ENCODE results near the gene AGFG2.

Gene AGFG2

DNA sequence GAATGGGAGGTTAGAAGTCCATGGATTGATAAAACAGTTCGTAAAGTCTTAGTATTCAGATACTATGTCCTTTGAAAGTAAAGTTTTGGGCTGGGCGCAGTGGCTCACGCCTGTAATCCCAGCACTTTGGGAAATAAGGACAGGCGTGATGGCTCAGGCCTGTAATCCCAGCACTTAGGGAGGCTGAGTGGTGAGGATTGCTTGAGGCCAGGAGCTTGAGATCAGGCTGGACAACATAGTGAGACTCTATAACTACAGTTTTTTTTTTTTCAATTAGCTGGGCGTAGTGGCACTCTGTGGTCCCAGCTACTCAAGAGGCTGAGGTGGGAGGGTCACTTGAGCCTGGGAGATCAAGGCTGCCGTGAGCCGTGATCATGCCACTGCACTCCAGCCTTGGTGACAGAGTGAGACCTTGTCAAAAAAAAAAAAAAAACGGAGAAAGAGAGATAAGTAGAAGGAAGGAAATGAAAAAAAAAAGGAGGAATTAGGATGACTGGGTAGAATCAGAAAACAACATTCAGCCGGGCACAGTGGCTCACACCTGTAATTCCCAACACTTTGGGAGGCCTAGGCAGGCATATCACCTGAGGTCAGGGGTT, 25.7 kb upstream of the AGFG2 start:
- H3K4me1 ChIP-seq (ENCODE audit: low read length) = no peaks in the 10 kb centered on the region
- no peaks in the 10 kb centered on the region for H3K36me3 ChIP-seq (replicated peaks; ENCODE audit: low read depth, low read length)
- no peak overlapping the region for H2AFZ ChIP-seq (ENCODE audit: low read depth, low read length)
- H3K4me3 ChIP-seq (ENCODE audit: low read length) = no peak overlapping the region
- H3K79me2 ChIP-seq (ENCODE audit: low read length) = no peaks in the 10 kb centered on the region
- H3K27me3 ChIP-seq (ENCODE audit: low read depth, low read length) = no peaks in the 10 kb centered on the region
- H3K27ac ChIP-seq (ENCODE audit: low read length) = no peak overlapping the region
- H3K4me2 ChIP-seq (ENCODE audit: low read length) = no peak overlapping the region
- H4K20me1 ChIP-seq (ENCODE audit: insufficient read depth, low read length) = no peaks in the 10 kb centered on the region
- H3K9me3 ChIP-seq (ENCODE audit: insufficient read depth, low read length) = no peaks in the 10 kb centered on the region
- no peak overlapping the region for H3K9ac ChIP-seq (ENCODE audit: low read length)
- TF ChIP-seq, protein P1, sequence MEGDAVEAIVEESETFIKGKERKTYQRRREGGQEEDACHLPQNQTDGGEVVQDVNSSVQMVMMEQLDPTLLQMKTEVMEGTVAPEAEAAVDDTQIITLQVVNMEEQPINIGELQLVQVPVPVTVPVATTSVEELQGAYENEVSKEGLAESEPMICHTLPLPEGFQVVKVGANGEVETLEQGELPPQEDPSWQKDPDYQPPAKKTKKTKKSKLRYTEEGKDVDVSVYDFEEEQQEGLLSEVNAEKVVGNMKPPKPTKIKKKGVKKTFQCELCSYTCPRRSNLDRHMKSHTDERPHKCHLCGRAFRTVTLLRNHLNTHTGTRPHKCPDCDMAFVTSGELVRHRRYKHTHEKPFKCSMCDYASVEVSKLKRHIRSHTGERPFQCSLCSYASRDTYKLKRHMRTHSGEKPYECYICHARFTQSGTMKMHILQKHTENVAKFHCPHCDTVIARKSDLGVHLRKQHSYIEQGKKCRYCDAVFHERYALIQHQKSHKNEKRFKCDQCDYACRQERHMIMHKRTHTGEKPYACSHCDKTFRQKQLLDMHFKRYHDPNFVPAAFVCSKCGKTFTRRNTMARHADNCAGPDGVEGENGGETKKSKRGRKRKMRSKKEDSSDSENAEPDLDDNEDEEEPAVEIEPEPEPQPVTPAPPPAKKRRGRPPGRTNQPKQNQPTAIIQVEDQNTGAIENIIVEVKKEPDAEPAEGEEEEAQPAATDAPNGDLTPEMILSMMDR (IDR thresholded peaks at IDR 0.05; ENCODE audit: low read depth, low read length) = no peak
- no peak for TF ChIP-seq EZH2phosphoT487 (IDR thresholded peaks at IDR 0.05; ENCODE audit: low read depth)

DNA sequence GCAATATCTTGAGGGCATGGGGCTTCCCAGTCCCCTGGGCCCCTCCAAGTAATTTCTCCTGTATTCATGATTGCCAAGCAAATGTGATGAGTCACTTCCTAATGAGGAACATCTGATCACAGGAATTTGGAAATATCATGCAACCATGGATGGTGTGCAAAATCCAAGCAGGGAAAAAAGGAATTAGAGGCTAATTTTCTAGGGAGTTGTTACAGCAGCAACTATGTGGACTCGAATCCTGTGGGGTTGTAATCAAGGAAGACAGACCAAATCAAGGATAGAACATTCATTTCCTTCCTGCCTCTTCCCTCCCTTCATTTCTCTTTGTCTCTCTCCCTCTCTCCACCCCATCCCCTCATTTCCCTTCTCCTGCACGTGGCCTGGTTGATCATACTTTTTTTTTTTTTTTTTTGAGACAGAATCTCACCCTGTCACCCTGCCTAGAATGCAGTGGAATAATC, 23.9 kb upstream of the AGFG2 start:
- Histone ChIP-seq H3K27ac (ENCODE audit: low read length) (no peak overlapping the region), H3K27me3 (ENCODE audit: low read depth, low read length) (no peaks in the 10 kb centered on the region), H3K36me3 (replicated peaks; ENCODE audit: low read depth, low read length) (no peaks in the 10 kb centered on the region), H3K4me1 (ENCODE audit: low read length) (peaks cover 4% of the 10 kb centered on the region; the same call in 1 of the 2 replicates), H3K4me2 (ENCODE audit: low read length) (no peak overlapping the region), H3K4me3 (ENCODE audit: low read length) (no peak overlapping the region), H4K20me1 (ENCODE audit: insufficient read depth, low read length) (no peaks in the 10 kb centered on the region), H3K9ac (ENCODE audit: low read length) (no peak overlapping the region), H3K79me2 (ENCODE audit: low read length) (no peaks in the 10 kb centered on the region), H2AFZ (ENCODE audit: low read depth, low read length) (no peak overlapping the region), H3K9me3 (ENCODE audit: insufficient read depth, low read length) (no peaks in the 10 kb centered on the region)
- no peak for TF ChIP-seq EZH2phosphoT487 (IDR thresholded peaks at IDR 0.05; ENCODE audit: low read depth)
- TF ChIP-seq, protein P1 (IDR thresholded peaks at IDR 0.05; ENCODE audit: low read depth, low read length) = no peak

DNA sequence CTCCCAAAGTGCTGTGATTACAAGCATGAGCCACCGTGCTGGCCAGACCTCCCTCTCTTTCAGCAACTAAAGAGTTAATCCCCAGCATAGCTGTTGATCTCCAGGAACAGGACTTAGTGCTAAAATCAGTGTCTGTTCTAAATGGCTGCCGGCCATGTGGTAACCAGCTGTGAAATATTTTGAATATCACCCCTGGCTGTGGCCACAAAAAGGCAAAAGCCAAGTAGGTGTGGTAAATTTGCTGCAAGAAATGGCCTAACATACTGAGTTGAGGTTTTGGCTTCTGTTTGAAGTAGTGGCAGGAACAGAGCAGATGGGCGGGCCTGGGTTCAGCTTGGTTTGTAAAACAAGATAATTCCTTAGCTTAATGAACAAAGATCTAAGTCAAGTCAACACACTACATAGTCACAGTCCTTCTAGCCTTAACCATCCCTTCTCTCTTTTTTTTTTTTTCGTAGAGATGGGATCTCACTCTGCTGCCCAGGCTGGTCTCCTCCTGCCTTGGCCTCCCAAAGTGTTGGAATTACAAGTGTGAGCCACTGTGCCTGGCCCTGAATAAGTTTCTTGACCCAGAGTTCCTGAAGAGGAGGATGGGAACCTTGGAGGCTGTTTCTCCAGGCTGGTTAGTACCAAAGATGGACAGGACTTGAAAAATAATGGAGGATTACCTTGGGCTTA, 22.7 kb upstream of the AGFG2 start:
- Histone ChIP-seq H3K4me2 (ENCODE audit: low read length) (no peak overlapping the region), H4K20me1 (ENCODE audit: insufficient read depth, low read length) (no peaks in the 10 kb centered on the region), H3K79me2 (ENCODE audit: low read length) (no peaks in the 10 kb centered on the region), H3K4me1 (ENCODE audit: low read length) (peaks cover 5% of the 10 kb centered on the region; the same call in 1 of the 2 replicates), H3K27ac (ENCODE audit: low read length) (no peak overlapping the region), H3K9ac (ENCODE audit: low read length) (no peak overlapping the region), H2AFZ (ENCODE audit: low read depth, low read length) (no peak overlapping the region), H3K27me3 (ENCODE audit: low read depth, low read length) (no peaks in the 10 kb centered on the region), H3K4me3 (ENCODE audit: low read length) (no peak overlapping the region), H3K36me3 (replicated peaks; ENCODE audit: low read depth, low read length) (no peaks in the 10 kb centered on the region), H3K9me3 (ENCODE audit: insufficient read depth, low read length) (no peaks in the 10 kb centered on the region)
- TF ChIP-seq EZH2phosphoT487 (IDR thresholded peaks at IDR 0.05; ENCODE audit: low read depth) = no peak
- TF ChIP-seq, protein P1 (IDR thresholded peaks at IDR 0.05; ENCODE audit: low read depth, low read length) = no peak

DNA sequence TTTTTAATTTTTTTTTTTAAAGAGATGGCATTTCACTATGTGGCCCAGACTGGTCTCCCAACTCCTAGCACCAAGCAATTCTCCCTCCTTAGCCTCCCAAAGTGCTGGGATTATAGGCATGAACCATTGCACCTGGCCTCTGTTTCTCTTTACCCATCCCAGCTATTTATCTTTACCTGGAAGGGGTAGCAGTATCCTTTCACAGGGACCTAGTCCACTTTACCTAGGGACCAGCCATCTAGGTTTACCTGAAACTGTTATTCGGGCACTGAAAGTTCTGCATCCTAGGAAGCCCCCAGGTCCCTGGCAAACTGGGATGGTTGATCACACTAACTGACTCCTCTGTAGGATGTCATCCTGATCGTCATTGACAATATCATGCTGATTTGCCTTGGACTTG, 21.7 kb upstream of the AGFG2 start:
- H3K36me3 ChIP-seq (replicated peaks; ENCODE audit: low read depth, low read length) = no peaks in the 10 kb centered on the region
- H3K27me3 ChIP-seq (ENCODE audit: low read depth, low read length) = no peaks in the 10 kb centered on the region
- H2AFZ ChIP-seq (ENCODE audit: low read depth, low read length) = no peak overlapping the region
- no peaks in the 10 kb centered on the region for H3K9me3 ChIP-seq (ENCODE audit: insufficient read depth, low read length)
- TF ChIP-seq, protein P1 (IDR thresholded peaks at IDR 0.05; ENCODE audit: low read depth, low read length) = no peak
- no peak for TF ChIP-seq EZH2phosphoT487 (IDR thresholded peaks at IDR 0.05; ENCODE audit: low read depth)
- no peaks in the 10 kb centered on the region for H3K79me2 ChIP-seq (ENCODE audit: low read length)
- no peak overlapping the region for H3K4me3 ChIP-seq (ENCODE audit: low read length)
- no peak overlapping the region for H3K27ac ChIP-seq (ENCODE audit: low read length)
- H3K4me1 ChIP-seq (ENCODE audit: low read length) = peaks cover 5% of the 10 kb centered on the region; the same call in 1 of the 2 replicates
- H3K4me2 ChIP-seq (ENCODE audit: low read length) = no peak overlapping the region
- H4K20me1 ChIP-seq (ENCODE audit: insufficient read depth, low read length) = no peaks in the 10 kb centered on the region
- no peak overlapping the region for H3K9ac ChIP-seq (ENCODE audit: low read length)
